Heart left ventricle (tissue), 16 donors: ENCODE data around the gene GPR153. TPM values are rescaled to one million over a fixed set of nuclear protein-coding genes. Genes with fewer than 3 reads are reported as not detected.

Experiments used
- ATAC-seq, 4 donors: fragments of 200-7000 bp; cut with Tn5 transposase; one replicate each; pipeline ENCODE4 v1.9.1; 2020 to 2022; ENCODE audit warnings: moderate library complexity in 4 of 4, mild to moderate bottlenecking in 3 of 4, moderate number of reproducible peaks in 1 of 4
- DNase-seq, 5 donors: peaks; one replicate each; pipeline ENCODE4 v3.0.0-alpha.2; 2020
- H3K27ac ChIP-seq, 12 donors: fragments of 200-600 bp; sonication (generic) in 4 of 12; one replicate each; pipeline versions ENCODE4 v1.5.0 to v1.8.0; 2016 to 2022; ENCODE audit warnings: mild to moderate bottlenecking in 2 of 12
- H3K27me3 ChIP-seq, 9 donors: fragments of 200-600 bp; sonication (generic) in 2 of 9; one replicate each; pipeline versions ENCODE4 v1.5.1 to v1.8.0; 2016 to 2022; ENCODE audit warnings: mild to moderate bottlenecking in 3 of 9
- H3K36me3 ChIP-seq, 9 donors: fragments of 200-600 bp; sonication (generic) in 2 of 9; one replicate each; pipeline versions ENCODE4 v1.5.0 to v1.8.0; 2018 to 2022; ENCODE audit warnings: mild to moderate bottlenecking in 2 of 9
- H3K4me1 ChIP-seq, 12 donors: fragments of 200-600 bp; sonication (generic) in 4 of 12; one replicate each; pipeline versions ENCODE4 v1.5.0 to v1.8.0; 2016 to 2022; ENCODE audit warnings: mild to moderate bottlenecking in 3 of 12
- H3K4me3 ChIP-seq, 12 donors: fragments of 200-600 bp; sonication (generic) in 4 of 12; one replicate each; pipeline versions ENCODE4 v1.5.0 to v1.8.0; 2017 to 2022; ENCODE audit warnings: mild to moderate bottlenecking in 9 of 12, moderate library complexity in 4 of 12
- H3K9me3 ChIP-seq, 12 donors: fragments of 200-600 bp; sonication (generic) in 4 of 12; one replicate each; pipeline versions ENCODE4 v1.5.0 to v1.8.0; 2016 to 2022; ENCODE audit warnings: mild to moderate bottlenecking in 1 of 12
- POLR2A ChIP-seq, 2 donors: fragments of 450-650 bp; IDR thresholded peaks; one replicate each; pipeline ENCODE4 v1.6.1; 2017; ENCODE audit warnings: antibody characterized with exemption in 2 of 2, mild to moderate bottlenecking in 2 of 2, moderate library complexity in 2 of 2
- WGBS, 4 donors: extraction: QIAGEN DNeasy Blood & Tissue Kit in 2 of 4; methylation state at CpG; one replicate each; pipeline versions ENCODE4 v1.1.5 to v1.1.7; 2013 to 2018; 5-methylcytosine and 5-hydroxymethylcytosine counted together
- intact Hi-C, 10 donors: fragments of 100-400 bp; cut with DNase I; formaldehyde crosslinking; loops; one replicate each; pipeline versions ENCODE4 v1.11.1 to v1.14.2; 2022
- polyA plus RNA-seq, 2 donors: library from polyadenylated mRNA; stranded (reverse); fragments of 200-250 nt; gene quantifications; one replicate each; pipeline ENCODE4 v1.2.3, GENCODE V29; 2013
- total RNA-seq, 9 donors: library from RNA; depleted of rRNA in 2 of 9; stranded (reverse); fragments of >200 nt in 2 of 9; fragmentation: NEBNext Ultra II Directional in 3 of 9; extraction: Animal tissue kit (Norgen Biotek cat#: 25700) in 3 of 9; gene quantifications; one replicate each; pipeline versions ENCODE4 v1.1.0 to v1.2.4, GENCODE V29; 2016 to 2023
- TF ChIP-seq, protein P1 (sequence below), 12 donors: fragments of 200-600 bp; sonication (generic) in 4 of 12; IDR thresholded peaks; one replicate each; pipeline versions ENCODE4 v1.5.0 to v1.8.0; 2018 to 2022; ENCODE audit warnings: antibody characterized with exemption in 12 of 12, mild to moderate bottlenecking in 5 of 12
- donor health status: ischemic (EF 13 %, LVEDD 7.1; RV severe dilation, severe dysfunction).
- donor health status: healthy with polysubstance abuse.
- donor health status: DM: no; HTN: yes; CAD: no.
- donor health status: DM: no; HTN: no; CAD: no.
- donor health status: ischemic (EF 25% LVEDD 6.9; RV normal size, moderate dysfunction).
- donor health status: ischemic (EF 25% LVEDD 5.7; RV mildly dilated, moderate dysfunction).
- donor health status: healthy.
- donor health status: DM: yes; HTN: yes; CAD: no.
- donor health status: ischemic (EF 35%, LVEDD 5.7; RV mildly dilated, moderate dysfunction).
- donor health status: nonischemic (EF 11% LVEDD 7.7; RV severe dilation, severe dysfunction).
- donor health status: DM: yes; HTN: yes; CAD: no.
- donor health status: PGD.
- donor health status: ischemic (EF 29% LVEDD 5.4; RV normal size, mild dysfunction).
- donor health status: nonischemic (EF 23%, LVEDD 6.1; RV moderate dilation, normal function).

Gene GPR153
- total and polyA plus RNA-seq, 11 donors: 2.7 to 30.0 (median 4.7) TPM

DNA sequence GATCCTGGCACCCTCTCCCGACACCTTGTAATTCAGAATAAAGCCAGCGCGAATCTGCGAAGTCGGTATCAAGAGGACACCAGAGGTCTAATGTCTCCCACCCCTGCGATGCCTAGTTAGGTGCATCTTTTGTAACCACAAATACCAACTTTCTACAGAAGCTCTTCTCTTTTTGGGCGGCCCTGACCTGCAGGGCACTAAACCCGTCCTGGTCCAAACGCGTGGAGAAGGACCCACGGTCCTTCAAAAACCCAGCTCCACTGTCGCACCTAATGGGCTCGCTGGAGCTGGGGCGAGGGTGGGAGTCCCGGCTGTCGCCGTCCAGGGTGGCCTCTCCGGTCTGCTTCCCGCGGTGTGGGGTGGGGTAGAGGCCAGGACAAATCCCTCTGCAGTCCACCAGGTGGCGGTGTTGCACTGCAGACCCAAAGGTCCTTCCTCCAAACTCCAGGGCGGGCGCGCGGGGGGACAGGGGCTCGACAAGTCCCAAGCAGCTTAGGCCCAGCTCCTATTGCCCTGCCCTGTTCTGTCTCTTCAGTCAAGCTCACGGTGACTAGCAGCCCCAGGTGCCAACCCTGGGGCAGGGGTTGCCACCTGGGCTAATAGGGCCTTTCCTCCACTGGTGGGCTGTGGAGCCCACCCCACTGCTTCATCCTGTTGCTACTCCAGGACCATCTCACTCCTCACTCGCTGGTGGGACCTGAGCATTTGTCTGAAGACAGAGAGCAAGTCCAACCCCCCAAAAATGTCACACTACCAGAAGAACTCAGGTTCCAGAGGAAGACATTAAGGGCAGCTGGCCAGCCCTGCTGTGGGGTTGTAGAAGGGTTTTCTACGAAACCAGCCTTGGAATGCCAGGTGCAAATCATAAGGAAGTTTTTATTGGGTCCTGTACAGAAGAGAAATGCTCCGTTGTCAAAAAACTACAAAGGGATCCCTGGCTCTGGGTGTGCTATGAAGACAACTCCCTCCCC, 14.1 kb downstream of the GPR153 start:
- Histone ChIP-seq H3K4me1 (peaks cover 0 to 50% (median 26%) of the 10 kb centered on the region in 12 donors), H3K27ac (no peak overlapping the region), H3K4me3 (no peak overlapping the region), H3K27me3 (peaks cover 28 to 97% (median 63%) of the 10 kb centered on the region in 9 donors), H3K36me3 (no peaks in the 10 kb centered on the region), H3K9me3 (no peaks in the 10 kb centered on the region)
- TF ChIP-seq, protein P1, sequence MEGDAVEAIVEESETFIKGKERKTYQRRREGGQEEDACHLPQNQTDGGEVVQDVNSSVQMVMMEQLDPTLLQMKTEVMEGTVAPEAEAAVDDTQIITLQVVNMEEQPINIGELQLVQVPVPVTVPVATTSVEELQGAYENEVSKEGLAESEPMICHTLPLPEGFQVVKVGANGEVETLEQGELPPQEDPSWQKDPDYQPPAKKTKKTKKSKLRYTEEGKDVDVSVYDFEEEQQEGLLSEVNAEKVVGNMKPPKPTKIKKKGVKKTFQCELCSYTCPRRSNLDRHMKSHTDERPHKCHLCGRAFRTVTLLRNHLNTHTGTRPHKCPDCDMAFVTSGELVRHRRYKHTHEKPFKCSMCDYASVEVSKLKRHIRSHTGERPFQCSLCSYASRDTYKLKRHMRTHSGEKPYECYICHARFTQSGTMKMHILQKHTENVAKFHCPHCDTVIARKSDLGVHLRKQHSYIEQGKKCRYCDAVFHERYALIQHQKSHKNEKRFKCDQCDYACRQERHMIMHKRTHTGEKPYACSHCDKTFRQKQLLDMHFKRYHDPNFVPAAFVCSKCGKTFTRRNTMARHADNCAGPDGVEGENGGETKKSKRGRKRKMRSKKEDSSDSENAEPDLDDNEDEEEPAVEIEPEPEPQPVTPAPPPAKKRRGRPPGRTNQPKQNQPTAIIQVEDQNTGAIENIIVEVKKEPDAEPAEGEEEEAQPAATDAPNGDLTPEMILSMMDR (IDR thresholded peaks at IDR 0.05): peak; percentile 88 to 96 (median 94)
- no peak for TF ChIP-seq POLR2A (IDR thresholded peaks at IDR 0.05)
- WGBS, 4 donors: 6 to 7% (median 7%) methylated on average over 26 to 30 of the region's 30 CpGs
- ATAC-seq (peak; percentile 37 to 77 (median 62)), DNase-seq (peak; percentile 77 to 91 (median 82))
- intact Hi-C loops: loop anchor here (1.0 to 10.0 kb wide), 14 partner anchors 34 to 204 kb away; no protein-coding TSS in a partner anchor

DNA sequence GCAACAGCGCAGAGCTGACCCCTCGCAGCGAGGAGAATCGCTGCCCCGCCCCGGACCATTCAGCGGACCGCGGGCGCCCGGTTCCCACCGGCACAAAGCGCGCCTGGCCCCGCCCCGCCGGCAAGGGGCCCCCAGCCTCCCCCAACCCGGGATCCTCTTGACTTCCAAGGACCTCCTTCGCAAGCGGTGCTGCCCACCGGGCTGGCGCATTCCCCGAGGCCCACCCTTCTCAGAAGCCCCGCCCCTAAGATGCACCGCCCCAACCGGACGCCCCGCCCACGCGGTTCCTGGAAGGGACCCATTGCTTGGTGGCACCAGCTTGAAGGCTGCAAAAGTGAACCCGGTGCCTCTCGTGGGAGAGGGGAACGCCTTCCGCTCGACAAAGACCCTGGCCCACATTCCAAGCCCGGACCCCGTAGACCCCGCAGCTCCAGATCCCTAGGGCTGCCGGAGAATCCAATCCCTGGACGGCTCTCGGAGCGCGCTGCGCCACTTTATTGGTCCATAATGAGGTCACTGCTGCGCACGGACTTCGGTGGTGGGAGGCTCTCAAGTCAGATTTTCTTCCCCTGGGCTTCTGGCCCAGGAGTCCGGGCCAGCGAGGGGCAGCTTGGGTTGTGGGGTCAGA, 14.9 kb downstream of the GPR153 start:
- Histone ChIP-seq H3K4me1 (peaks cover 0 to 56% (median 28%) of the 10 kb centered on the region in 12 donors), H3K9me3 (no peaks in the 10 kb centered on the region), H3K36me3 (no peaks in the 10 kb centered on the region), H3K27me3 (peaks cover 35 to 97% (median 65%) of the 10 kb centered on the region in 9 donors), H3K4me3 (peak overlapping the region in 1 of 12 donors; percentile 25), H3K27ac (no peak overlapping the region)
- intact Hi-C loops: loop anchor here (1.0 to 10.0 kb wide), 16 partner anchors 35 to 204 kb away; no protein-coding TSS in a partner anchor
- 3 to 20% (median 4%) methylated on average over 9 to 49 of the region's 49 CpGs for WGBS, 4 donors
- no peak for DNase-seq
- TF ChIP-seq, protein P1 (IDR thresholded peaks at IDR 0.05): no peak
- no peak for TF ChIP-seq POLR2A (IDR thresholded peaks at IDR 0.05)
- ATAC-seq: no peak

DNA sequence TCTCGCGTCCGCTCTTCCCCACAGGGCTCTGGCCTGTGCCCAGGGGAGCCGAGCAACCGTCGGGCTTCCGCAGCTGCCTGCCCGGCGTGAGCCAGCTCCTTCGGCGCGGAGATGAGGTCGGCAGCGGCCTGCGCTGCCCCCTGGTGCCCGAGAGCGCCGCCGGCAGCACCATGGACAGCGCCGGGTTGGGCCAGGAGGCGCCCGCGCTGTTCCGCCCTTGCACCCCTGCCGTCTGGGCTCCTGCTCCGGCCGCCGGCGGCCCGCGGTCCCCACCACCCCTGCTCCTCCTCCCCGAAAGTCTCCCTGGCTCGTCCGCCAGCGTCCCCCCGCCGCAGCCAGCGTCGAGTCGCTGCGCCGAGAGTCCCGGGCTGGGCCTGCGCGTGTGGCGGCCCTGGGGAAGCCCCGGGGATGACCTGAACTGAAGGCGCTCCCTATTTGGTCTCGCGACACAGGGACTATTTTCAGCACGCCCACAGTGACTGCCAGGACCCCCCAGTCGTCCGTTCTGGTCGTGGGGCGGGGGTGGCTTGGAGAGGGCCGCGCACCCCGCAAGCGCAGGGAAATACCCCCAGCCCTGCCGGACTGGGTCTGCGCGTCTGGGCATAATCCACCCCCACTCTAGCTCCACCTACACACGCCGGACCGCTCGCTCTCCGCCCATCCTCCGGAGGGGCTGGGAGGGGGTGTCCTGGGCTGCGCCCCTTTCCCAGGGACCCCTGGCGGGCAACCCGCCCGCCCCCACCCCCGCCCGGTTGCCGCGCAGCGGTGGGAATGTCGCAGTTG, 15.6 kb downstream of the GPR153 start:
- intact Hi-C loops: loop anchor here (2.0 to 10.0 kb wide), 10 partner anchors 37 to 203 kb away; no protein-coding TSS in a partner anchor
- peak; percentile 30 to 82 (median 80) for ATAC-seq
- no peaks in the 10 kb centered on the region for H3K9me3 ChIP-seq
- peaks cover 0 to 56% (median 28%) of the 10 kb centered on the region in 12 donors for H3K4me1 ChIP-seq
- H3K27ac ChIP-seq: no peak overlapping the region
- DNase-seq: peak; percentile 73 to 91 (median 82)
- peaks cover 35 to 97% (median 65%) of the 10 kb centered on the region in 9 donors for H3K27me3 ChIP-seq
- H3K4me3 ChIP-seq: peak overlapping the region in 1 of 12 donors; percentile 25
- TF ChIP-seq, protein P1 (IDR thresholded peaks at IDR 0.05): peak; percentile 68 to 87 (median 80)
- TF ChIP-seq POLR2A (IDR thresholded peaks at IDR 0.05): no peak
- no peaks in the 10 kb centered on the region for H3K36me3 ChIP-seq
- 0 to 3% (median 1%) methylated on average over 14 to 79 of the region's 79 CpGs for WGBS, 4 donors
